Right forelimb (tissue), 1 donor: ENCODE results near the gene SLC34A1.
"Not testable (repeated sequence)": the region's sequence is repeated elsewhere in the genome, so short reads cannot be mapped to it uniquely, and the experiment has no call there.

Experiments
- DNase-seq: peaks from one replicate; pipeline ENCODE4 v3.0.0-alpha.2; 2018

The SLC34A1 gene

GRCh38 chr5:177412603-177413233, 28.5 kb downstream of the SLC34A1 start:
- DNase-seq: no peak

DNA sequence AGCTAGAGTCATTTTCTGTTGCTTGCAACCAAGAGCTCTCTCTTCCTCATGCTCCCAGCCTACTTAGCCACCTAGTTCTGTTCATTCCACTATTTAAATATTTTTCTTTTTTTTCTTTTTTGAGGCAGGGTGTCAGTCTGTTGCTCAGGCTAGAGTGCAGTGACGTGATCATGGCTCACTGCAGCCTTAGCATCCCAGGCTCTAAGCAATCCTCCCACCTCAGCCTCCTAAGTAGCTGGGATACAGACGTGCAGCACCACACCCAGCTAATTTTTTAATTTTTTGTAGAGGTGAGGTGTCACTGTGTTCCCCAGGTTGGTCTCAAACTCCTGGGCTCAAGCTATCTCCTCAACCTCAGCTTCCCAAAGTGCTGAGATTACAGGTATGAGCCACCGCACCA, 30.2 kb downstream of the SLC34A1 start:
- DNase-seq: no peak

DNA sequence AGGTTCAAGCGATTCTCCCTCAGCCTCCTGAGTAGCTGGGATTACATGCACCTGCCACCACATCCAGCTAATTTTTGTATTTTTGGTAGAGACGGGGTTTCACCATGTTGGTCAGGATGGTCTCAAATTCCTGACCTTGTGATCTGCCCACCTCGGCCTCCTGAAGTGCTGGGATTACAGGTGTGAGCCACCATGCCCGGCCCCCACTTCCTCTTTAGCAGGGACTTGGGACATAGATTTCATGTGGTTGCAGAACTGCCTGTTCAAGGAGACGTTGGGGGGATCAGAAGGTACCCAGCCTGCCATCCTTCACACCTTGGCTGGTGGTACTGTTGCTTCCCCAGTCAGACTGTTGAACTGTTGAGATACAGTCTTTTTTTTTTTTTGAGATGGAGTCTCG, 32.8 kb downstream of the SLC34A1 start:
- not testable (repeated sequence) for DNase-seq

- no peak for DNase-seq
Observed at GRCh38 chr5:177419046-177419445, 34.8 kb downstream of the SLC34A1 start.

DNA sequence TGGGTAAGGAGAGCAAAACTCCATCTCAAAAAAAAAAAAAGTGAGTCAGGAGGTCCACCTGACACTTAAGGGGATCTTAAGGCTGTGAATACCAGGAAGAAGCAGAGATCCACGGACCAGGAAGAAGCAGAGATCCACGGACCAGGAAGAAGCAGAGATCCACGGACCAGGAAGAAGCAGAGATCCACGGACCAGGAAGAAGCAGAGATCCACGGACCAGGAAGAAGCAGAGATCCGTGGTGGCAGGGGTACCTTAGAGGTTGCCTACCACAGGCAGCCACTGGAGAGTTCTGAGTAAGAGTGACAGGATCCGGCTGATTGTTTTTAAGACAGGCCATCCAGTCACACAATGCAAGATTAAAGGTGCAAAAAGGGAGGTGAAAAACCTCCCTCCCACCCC, 36.2 kb downstream of the SLC34A1 start:
- DNase-seq: not testable (repeated sequence)

GRCh38 chr5:177421062-177421798, 37.0 kb downstream of the SLC34A1 start:
- DNase-seq: no peak

DNA sequence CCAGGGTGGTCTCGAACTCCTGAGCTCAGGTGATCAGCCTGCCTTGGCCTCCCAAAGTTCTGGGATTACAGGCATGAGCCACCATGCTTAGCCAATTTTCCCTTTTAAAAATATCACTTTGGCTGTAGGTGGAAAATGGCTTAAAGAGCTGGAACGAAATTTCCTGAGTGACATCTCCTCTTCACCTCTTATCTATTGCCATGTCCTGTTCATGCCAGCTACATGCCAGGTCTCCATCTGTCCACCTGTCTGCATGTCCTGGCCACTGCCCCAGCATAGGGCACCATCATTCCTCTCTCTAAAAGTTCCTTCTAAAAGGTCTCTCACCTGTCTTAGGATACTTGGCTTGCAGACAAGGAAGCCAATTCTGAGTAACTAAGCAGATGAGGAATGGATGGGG, 39.4 kb downstream of the SLC34A1 start:
- DNase-seq: no peak

DNA sequence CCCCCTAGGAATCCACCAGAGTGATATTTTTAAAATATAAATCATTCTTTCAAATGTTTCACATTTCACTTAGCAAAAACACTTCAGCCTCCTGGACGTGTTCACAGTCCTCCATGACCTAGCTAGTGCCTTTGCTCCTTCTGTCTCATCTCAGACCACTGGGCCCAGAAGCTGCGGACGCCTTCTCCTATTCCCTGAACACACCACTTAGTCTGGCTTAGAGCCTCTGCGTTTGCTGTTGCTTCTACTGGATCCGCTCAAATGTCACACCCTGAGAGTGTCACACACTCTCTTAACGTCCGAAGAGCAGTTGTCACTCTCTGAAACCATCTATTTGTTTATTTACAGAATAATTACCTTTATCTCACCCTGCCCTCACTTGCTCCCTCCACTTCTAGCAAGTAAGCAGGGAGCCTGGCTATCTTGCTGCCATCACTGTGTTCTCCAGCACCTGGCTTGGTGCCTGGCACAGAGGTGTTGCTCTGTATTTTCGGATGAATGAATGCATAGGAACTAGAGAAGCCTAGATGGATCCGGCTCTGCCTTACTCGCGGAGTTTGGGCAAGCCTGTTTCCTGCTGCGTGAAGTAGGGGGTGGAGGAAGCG, 41.1 kb downstream of the SLC34A1 start:
- no peak for DNase-seq

DNA sequence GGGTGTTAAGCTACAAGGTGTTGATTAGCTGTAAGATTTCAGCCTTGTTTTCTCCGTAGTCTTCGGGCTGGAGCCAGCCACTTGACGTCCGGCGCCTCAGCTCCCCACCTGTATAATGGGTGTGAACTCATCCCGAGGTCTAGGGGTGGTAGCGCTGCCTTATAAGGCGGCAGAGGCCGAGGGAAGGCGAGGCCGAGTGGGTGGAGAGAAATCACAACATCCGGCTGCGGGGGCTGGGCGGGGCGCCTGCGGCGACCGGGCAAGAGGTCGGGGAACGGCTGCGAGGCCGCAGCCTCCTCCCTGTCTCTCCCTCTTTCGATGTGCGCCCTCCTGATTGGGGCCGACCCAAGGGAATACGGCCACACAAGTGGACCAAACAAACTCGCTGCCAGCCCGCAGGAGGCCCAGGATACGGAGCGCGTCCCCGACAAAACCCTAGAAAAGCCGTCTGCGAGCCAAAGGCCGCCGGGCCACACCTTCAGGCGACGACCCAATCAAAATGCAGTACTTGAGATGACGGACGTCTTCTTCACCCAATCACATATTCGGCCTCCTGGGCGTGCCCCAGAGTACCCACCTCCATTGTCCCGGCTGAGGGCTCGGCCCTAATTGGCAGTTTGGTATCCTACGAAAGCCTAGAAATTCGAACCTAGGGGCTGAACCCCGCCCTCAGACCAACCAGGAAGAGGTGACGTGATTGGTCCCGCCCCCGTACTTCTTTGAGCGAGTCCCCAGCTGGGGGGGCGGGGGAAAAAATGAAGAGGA, 41.7 kb downstream of the SLC34A1 start:
- peak; percentile 99 for DNase-seq

GRCh38 chr5:177426566-177427210, 42.5 kb downstream of the SLC34A1 start, which contains the start of gene GRK6:
TSS of gene GRK6 (plus strand) at chr5:177426676. CDS start at chr5:177426846, 170 bp downstream.
- DNase-seq: no peak

- no peak for DNase-seq
Observed at GRCh38 chr5:177427211-177427822, 43.1 kb downstream of the SLC34A1 start.

GRCh38 chr5:177427919-177428573, 43.8 kb downstream of the SLC34A1 start:
- no peak for DNase-seq

DNA sequence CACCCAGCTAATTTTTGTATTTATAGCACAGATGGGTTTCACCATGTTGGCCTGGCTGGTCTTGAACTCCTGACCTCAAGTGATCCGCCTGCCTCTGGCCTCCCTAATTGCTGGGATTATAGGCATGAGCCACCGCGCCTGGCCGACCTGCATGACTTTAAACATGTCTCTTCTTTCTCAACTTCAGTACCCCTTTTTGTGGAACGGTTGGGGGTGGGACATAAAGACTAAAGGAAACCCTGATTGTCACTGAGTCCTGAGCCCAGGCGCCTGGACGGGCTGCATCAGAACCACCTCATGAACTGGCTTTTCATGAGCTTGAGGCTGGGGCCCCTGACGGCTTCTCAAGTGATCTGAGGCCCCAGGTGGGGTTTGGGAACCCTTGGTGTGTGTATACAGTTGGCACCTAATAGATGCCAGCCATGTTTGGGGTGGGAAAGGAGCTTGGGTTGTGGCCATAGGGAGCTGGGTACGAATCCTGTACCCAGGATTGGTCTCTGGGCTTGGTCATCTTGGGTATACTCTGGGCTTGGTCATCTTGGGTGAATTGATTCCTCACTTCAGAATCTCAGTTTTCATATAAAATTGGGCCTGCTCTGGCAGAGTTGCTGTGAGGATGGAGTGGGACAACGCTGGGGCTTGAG, 44.5 kb downstream of the SLC34A1 start:
- no peak for DNase-seq

DNA sequence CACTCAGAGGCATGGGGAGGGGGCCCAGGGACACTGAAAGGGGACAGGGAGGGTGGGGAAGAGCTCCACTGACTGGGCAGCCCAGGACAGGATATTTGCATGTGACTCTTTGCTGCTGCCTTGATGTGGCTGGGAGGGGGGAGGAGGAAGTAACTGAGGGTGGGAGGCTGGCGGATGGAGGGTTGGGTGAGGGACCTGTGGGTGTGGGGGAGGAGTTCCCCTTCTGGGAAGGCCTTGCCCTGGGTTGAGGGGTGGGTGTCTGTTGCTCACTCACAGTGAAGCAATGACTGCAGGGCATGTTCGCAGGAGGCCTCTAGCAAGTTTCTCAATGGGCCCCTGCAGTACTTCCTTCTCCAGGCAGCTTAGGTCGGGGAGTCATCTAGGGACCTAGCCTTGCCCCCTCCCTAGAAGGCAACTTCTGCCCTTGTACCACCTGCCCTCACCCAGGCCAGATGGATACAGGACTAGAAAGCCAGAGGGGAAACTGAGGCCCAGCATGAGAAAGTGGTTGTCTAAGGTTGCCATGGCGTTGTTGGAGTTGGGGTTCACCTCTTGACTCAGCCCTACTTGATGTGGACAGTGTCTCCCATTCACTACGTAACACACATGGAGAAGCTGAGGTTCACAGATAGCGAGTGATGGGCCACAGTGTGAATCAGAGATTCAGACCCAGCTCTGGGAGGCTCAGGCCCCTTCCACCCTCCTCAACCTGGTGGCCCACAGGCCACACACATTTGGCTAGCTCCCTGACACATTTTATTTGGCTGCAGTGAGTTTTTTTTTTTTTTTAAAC, 45.2 kb downstream of the SLC34A1 start:
- no peak for DNase-seq

GRCh38 chr5:177430140-177430951, 46.1 kb downstream of the SLC34A1 start:
- no peak for DNase-seq

- no peak for DNase-seq
Observed at GRCh38 chr5:177430972-177431316, 46.7 kb downstream of the SLC34A1 start.

GRCh38 chr5:177431317-177432142, 47.3 kb downstream of the SLC34A1 start:
- DNase-seq: no peak

- no peak for DNase-seq
Observed at GRCh38 chr5:177432143-177432838, 48.1 kb downstream of the SLC34A1 start.
